T-helper 22 cell (primary cell): ENCODE data around the gene ALDH16A1.

Experiments used
- DNase-seq: peaks from one replicate; pipeline ENCODE4 v3.0.0-alpha.2; 2020; ENCODE audit warnings: low read depth

ALDH16A1 gene

GRCh38 chr19:49514151-49514550, 61.1 kb downstream of the ALDH16A1 start:
- DNase-seq: no peak

- no peak for DNase-seq
These were observed 62.7 kb downstream of the ALDH16A1 start for GRCh38 chr19:49515767-49516166.

- no peak for DNase-seq
These were observed 65.0 kb downstream of the ALDH16A1 start for GRCh38 chr19:49518033-49518432.
